ENCODE measurements around the gene MAPKAP1. TPM values are rescaled to one million over a fixed set of nuclear protein-coding genes. Genes with fewer than 3 reads are reported as not detected.

The MAPKAP1 gene
- total RNA-seq, 4 donors from 2014 or later: 54.1 to 195 (median 61.9) TPM

GRCh38 chr9:125660557-125660956 is 46.5 kb downstream of the MAPKAP1 start:
- H3K4me3 ChIP-seq: no peak overlapping the region
- H3K27ac ChIP-seq: no peak overlapping the region
- no peaks in the 10 kb centered on the region for H3K27me3 ChIP-seq
- no peaks in the 10 kb centered on the region for H3K36me3 ChIP-seq
- H3K4me1 ChIP-seq: no peaks in the 10 kb centered on the region
- TF ChIP-seq CTCF (IDR thresholded peaks at IDR 0.05) (no peak), POLR2A (IDR thresholded peaks at IDR 0.05) (no peak)
- DNase-seq: no peak
- no peaks in the 10 kb centered on the region for H3K9me3 ChIP-seq
- intact Hi-C loops (cut with DNase I; ENCODE audit: low total_unique reads): no loop called here

- H3K9me3 ChIP-seq: no peaks in the 10 kb centered on the region
- TF ChIP-seq CTCF (IDR thresholded peaks at IDR 0.05) (no peak), POLR2A (IDR thresholded peaks at IDR 0.05) (no peak)
- no peak overlapping the region for H3K27ac ChIP-seq
- intact Hi-C loops (cut with DNase I; ENCODE audit: low total_unique reads): no loop called here
- H3K4me1 ChIP-seq: no peaks in the 10 kb centered on the region
- no peaks in the 10 kb centered on the region for H3K27me3 ChIP-seq
- no peaks in the 10 kb centered on the region for H3K36me3 ChIP-seq
- DNase-seq: no peak
- H3K4me3 ChIP-seq: no peak overlapping the region
Observed at GRCh38 chr9:125659954-125660353, 47.1 kb downstream of the MAPKAP1 start.

GRCh38 chr9:125659201-125659840 is 47.7 kb downstream of the MAPKAP1 start:
- no peak for DNase-seq
- intact Hi-C loops (cut with DNase I; ENCODE audit: low total_unique reads): no loop called here
- TF ChIP-seq CTCF (IDR thresholded peaks at IDR 0.05) (no peak), POLR2A (IDR thresholded peaks at IDR 0.05) (no peak)
- Histone ChIP-seq H3K9me3 (no peaks in the 10 kb centered on the region), H3K4me3 (no peak overlapping the region), H3K4me1 (no peaks in the 10 kb centered on the region), H3K27ac (no peak overlapping the region), H3K27me3 (no peaks in the 10 kb centered on the region), H3K36me3 (no peaks in the 10 kb centered on the region)

- intact Hi-C loops (cut with DNase I; ENCODE audit: low total_unique reads): no loop called here
- no peak for DNase-seq
- no peaks in the 10 kb centered on the region for H3K4me1 ChIP-seq
- H3K9me3 ChIP-seq: no peaks in the 10 kb centered on the region
- TF ChIP-seq POLR2A (IDR thresholded peaks at IDR 0.05) (no peak), CTCF (IDR thresholded peaks at IDR 0.05) (no peak)
- no peaks in the 10 kb centered on the region for H3K27me3 ChIP-seq
- H3K27ac ChIP-seq: no peak overlapping the region
- H3K4me3 ChIP-seq: no peak overlapping the region
- no peaks in the 10 kb centered on the region for H3K36me3 ChIP-seq
Observed at GRCh38 chr9:125656560-125656959, 50.4 kb downstream of the MAPKAP1 start.

- no peaks in the 10 kb centered on the region for H3K4me1 ChIP-seq
- H3K4me3 ChIP-seq: no peak overlapping the region
- TF ChIP-seq POLR2A (IDR thresholded peaks at IDR 0.05): no peak
- TF ChIP-seq CTCF (IDR thresholded peaks at IDR 0.05): no peak
- H3K36me3 ChIP-seq: no peaks in the 10 kb centered on the region
- no peak for DNase-seq
- intact Hi-C loops (cut with DNase I; ENCODE audit: low total_unique reads): no loop called here
- H3K9me3 ChIP-seq: no peaks in the 10 kb centered on the region
- no peak overlapping the region for H3K27ac ChIP-seq
- no peaks in the 10 kb centered on the region for H3K27me3 ChIP-seq
Observed at GRCh38 chr9:125655691-125656410, 51.2 kb downstream of the MAPKAP1 start.
